ENCODE results near the gene CYB5D1. TPM values are rescaled to one million over a fixed set of nuclear protein-coding genes. Genes with fewer than 3 reads are reported as not detected.
"Not testable (repeated sequence)": the region's sequence is repeated elsewhere in the genome, so short reads cannot be mapped to it uniquely, and the experiment has no call there.

CYB5D1 gene
- total and polyA plus RNA-seq, 9 donors: 7.0 to 22.2 (median 16.1) TPM

- TF ChIP-seq CTCF (IDR thresholded peaks at IDR 0.05) (peak; percentile 56 to 80 (median 68)), EP300 (IDR thresholded peaks at IDR 0.05) (no peak)
- no peaks in the 10 kb centered on the region for H3K9me3 ChIP-seq
- 37 to 40% (median 38%) methylated on average over 3 of the region's 3 CpGs for WGBS, 3 donors
- intact Hi-C loops (cut with DNase I): loop anchor here (2.0 to 10.0 kb wide), 4 partner anchors 34 to 128 kb away; no protein-coding TSS in a partner anchor
- DNase-seq: peak; percentile 33 to 73 (median 52)
- H3K36me3 ChIP-seq: no peaks in the 10 kb centered on the region
- H3K27ac ChIP-seq: no peak overlapping the region
- H3K27me3 ChIP-seq: no peaks in the 10 kb centered on the region
- no peak overlapping the region for H3K4me3 ChIP-seq
- H3K4me1 ChIP-seq (ENCODE audit: insufficient read depth): peaks cover 3% of the 10 kb centered on the region
Measured at GRCh38 chr17:7862692-7863437, 5.1 kb downstream of the CYB5D1 start.

GRCh38 chr17:7864384-7864783 lies 6.6 kb downstream of the CYB5D1 start:
- H3K9me3 ChIP-seq; H3K27me3 ChIP-seq; H3K4me3 ChIP-seq; H3K4me1 ChIP-seq (ENCODE audit: insufficient read depth); DNase-seq; H3K36me3 ChIP-seq; H3K27ac ChIP-seq: not testable (repeated sequence)
- 70 to 79% (median 78%) methylated on average over 5 of the region's 5 CpGs for WGBS, 3 donors
- intact Hi-C loops (cut with DNase I): loop anchor here in 3 of 4 donors (5.0 to 10.0 kb wide), 3 partner anchors 33 to 123 kb away; no protein-coding TSS in a partner anchor

GRCh38 chr17:7864995-7865650 lies 7.3 kb downstream of the CYB5D1 start:
- no peaks in the 10 kb centered on the region for H3K36me3 ChIP-seq
- intact Hi-C loops (cut with DNase I): loop anchor here in 3 of 4 donors (5.0 to 10.0 kb wide), 3 partner anchors 32 to 122 kb away; no protein-coding TSS in a partner anchor
- no peak overlapping the region for H3K27ac ChIP-seq
- no peak overlapping the region for H3K4me3 ChIP-seq
- WGBS, 3 donors: 91 to 92% (median 91%) methylated on average over 5 of the region's 5 CpGs
- TF ChIP-seq CTCF (IDR thresholded peaks at IDR 0.05): no peak
- TF ChIP-seq POLR2A (IDR thresholded peaks at IDR 0.05): no peak
- TF ChIP-seq EP300 (IDR thresholded peaks at IDR 0.05): no peak
- no peak for DNase-seq
- no peaks in the 10 kb centered on the region for H3K27me3 ChIP-seq
- no peaks in the 10 kb centered on the region for H3K4me1 ChIP-seq (ENCODE audit: insufficient read depth)
- no peaks in the 10 kb centered on the region for H3K9me3 ChIP-seq

GRCh38 chr17:7867881-7868329 lies 10.1 kb downstream of the CYB5D1 start:
- Histone ChIP-seq H3K4me1 (ENCODE audit: insufficient read depth) (no peaks in the 10 kb centered on the region), H3K27me3 (no peaks in the 10 kb centered on the region), H3K27ac (no peak overlapping the region), H3K4me3 (no peak overlapping the region), H3K36me3 (no peaks in the 10 kb centered on the region), H3K9me3 (no peaks in the 10 kb centered on the region)
- DNase-seq: no peak
- WGBS, 3 donors: 82 to 89% (median 86%) methylated on average over 5 of the region's 5 CpGs
- TF ChIP-seq EP300 (IDR thresholded peaks at IDR 0.05) (no peak), CTCF (IDR thresholded peaks at IDR 0.05) (no peak), POLR2A (IDR thresholded peaks at IDR 0.05) (no peak)
- intact Hi-C loops (cut with DNase I): loop anchor here in 1 of 4 donors (10.0 kb wide), 1 partner anchor 117 kb away; no protein-coding TSS in a partner anchor

Data from ovary (tissue), 9 donors.